ENCODE data around the gene POU2F1.

POU2F1 gene

DNA sequence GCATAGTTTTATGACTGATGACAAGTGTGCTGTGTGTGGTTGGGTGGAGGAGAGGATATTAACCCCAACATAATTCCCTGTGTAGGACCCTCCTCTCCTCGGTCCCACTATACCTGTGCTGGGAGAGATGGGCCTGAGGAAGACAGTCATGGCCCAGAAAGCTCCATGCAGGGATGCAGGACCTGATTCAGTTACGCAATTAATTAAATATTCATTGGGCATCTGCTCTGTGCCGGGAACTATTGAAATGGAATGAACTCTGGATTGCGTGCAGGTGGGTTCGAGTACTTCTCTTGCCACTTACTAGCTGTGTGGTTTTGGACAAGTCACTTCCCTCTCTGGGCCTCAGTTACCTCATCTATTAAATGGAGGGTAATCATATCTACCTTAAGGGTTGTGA is 223.1 kb downstream of the POU2F1 start:
- Histone ChIP-seq H3K4me1 (ENCODE audit: insufficient read depth, low read length) (peaks cover 12% of the 10 kb centered on the region; the same call in 1 of the 2 replicates), H3K36me3 (ENCODE audit: insufficient read depth, low read length) (no peaks in the 10 kb centered on the region), H3K9ac (ENCODE audit: low read depth, low read length) (no peak overlapping the region), H3K9me3 (ENCODE audit: control insufficient read depth, insufficient read depth, low read length) (no peaks in the 10 kb centered on the region)

DNA sequence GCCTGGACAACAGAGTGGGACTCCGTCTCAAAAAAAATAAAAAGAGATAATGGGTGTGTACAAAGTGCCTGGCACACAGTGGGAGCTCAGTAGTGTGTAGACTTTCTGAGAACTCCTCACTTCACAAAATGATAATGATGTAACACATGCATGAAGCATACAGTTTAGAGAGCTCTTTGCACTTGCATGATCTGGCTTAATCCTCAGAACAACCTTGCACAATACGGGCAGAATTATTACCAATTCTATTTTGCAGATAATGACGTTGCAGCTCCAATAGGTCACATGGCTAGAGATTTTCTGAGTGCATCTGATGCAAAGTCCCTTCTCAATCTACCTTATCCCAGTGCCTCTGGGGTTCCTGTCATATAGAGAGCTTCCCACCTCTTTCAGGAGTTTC is 226.3 kb downstream of the POU2F1 start:
- H3K9ac ChIP-seq (ENCODE audit: low read depth, low read length): no peak overlapping the region
- H3K4me1 ChIP-seq (ENCODE audit: insufficient read depth, low read length): 0 out of 2 replicates have a peak, but pooled peaks cover 10% of the 10 kb centered on the region
- H3K36me3 ChIP-seq (ENCODE audit: insufficient read depth, low read length): no peaks in the 10 kb centered on the region
- H3K9me3 ChIP-seq (ENCODE audit: control insufficient read depth, insufficient read depth, low read length): no peaks in the 10 kb centered on the region

GRCh38 chr1:167447521-167448136 is 226.9 kb downstream of the POU2F1 start:
- H3K36me3 ChIP-seq (ENCODE audit: insufficient read depth, low read length): no peaks in the 10 kb centered on the region
- no peak overlapping the region for H3K9ac ChIP-seq (ENCODE audit: low read depth, low read length)
- H3K9me3 ChIP-seq (ENCODE audit: control insufficient read depth, insufficient read depth, low read length): no peaks in the 10 kb centered on the region
- 0 out of 2 replicates have a peak, but pooled peaks cover 10% of the 10 kb centered on the region for H3K4me1 ChIP-seq (ENCODE audit: insufficient read depth, low read length)

DNA sequence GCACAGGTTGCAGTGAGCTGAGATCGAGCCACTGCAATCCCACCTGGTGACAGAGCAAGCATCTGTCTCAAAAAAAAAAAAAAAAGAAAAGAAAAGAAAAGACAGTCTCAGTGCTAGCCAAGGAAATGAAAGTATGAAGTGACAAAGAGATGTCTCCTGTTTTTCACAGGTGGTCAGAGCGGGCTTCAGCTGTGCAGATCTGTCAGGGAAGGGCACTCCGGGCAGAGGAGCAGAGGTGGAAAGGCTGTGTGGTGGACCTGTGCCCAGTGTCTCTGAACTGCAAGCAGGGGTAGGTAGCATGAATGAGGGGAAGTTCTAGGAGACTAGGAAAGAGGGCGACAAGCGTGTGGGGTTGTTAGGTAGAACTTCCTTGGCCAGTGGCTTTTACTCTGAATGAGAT is 230.2 kb downstream of the POU2F1 start:
- H3K9me3 ChIP-seq (ENCODE audit: control insufficient read depth, insufficient read depth, low read length): no peaks in the 10 kb centered on the region
- H3K9ac ChIP-seq (ENCODE audit: low read depth, low read length): no peak overlapping the region
- H3K4me1 ChIP-seq (ENCODE audit: insufficient read depth, low read length): 0 out of 2 replicates have a peak, but pooled peaks cover 10% of the 10 kb centered on the region
- no peaks in the 10 kb centered on the region for H3K36me3 ChIP-seq (ENCODE audit: insufficient read depth, low read length)

GRCh38 chr1:167452483-167452882 is 231.8 kb downstream of the POU2F1 start:
- H3K4me1 ChIP-seq (ENCODE audit: insufficient read depth, low read length): peaks cover 15% of the 10 kb centered on the region
- H3K9ac ChIP-seq (ENCODE audit: low read depth, low read length): no peak overlapping the region
- no peaks in the 10 kb centered on the region for H3K36me3 ChIP-seq (ENCODE audit: insufficient read depth, low read length)
- H3K9me3 ChIP-seq (ENCODE audit: control insufficient read depth, insufficient read depth, low read length): no peaks in the 10 kb centered on the region

DNA sequence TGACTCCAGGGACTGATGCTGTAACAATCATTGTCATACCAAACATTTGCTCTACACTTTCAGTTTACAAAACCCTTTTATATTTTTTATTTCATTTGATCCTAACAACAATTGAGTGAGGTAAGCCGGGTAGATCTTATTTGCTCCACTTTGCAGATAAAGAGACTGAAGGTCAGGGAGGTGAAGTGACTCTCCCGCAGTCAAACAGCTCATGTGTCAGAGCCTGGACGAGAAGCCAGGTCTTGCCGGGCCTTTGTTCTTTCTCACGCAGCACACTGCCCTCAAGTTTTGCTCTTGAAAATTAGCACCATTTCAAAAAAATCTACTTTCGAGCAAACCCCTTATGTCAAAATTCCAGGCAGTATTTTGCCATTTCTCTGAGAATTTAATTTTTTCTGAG is 232.4 kb downstream of the POU2F1 start:
- Histone ChIP-seq H3K4me1 (ENCODE audit: insufficient read depth, low read length) (peaks cover 16% of the 10 kb centered on the region), H3K9ac (ENCODE audit: low read depth, low read length) (no peak overlapping the region), H3K36me3 (ENCODE audit: insufficient read depth, low read length) (no peaks in the 10 kb centered on the region), H3K9me3 (ENCODE audit: control insufficient read depth, insufficient read depth, low read length) (no peaks in the 10 kb centered on the region)

DNA sequence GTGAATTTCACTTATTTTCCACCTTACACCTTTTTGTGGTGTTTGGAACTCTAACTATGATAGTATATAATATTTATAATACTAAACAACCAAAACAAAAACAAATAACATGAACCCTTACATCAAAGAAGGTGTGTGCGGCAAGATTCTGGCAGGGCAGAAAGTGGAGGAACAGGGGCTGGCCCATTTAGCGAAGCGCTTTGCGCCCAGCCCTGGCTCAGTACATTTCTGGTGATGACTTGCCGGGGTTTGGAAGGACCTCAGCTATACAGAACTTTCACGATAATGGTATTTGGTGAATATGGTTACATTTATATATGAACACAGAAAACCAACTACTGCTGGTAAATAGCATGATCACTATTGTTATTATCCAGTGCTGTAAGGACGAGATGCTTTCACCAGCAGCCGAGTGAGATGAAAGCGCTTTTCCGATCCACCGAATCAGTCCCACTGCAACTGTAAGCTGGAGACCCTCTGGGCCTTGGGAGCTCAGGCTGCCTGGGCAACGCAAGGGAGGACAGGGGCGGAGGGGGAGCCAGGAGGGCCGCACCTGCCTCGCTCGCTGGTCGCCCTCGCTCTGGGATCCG is 233.7 kb downstream of the POU2F1 start:
- H3K9me3 ChIP-seq (ENCODE audit: control insufficient read depth, insufficient read depth, low read length): no peaks in the 10 kb centered on the region
- H3K36me3 ChIP-seq (ENCODE audit: insufficient read depth, low read length): no peaks in the 10 kb centered on the region
- H3K9ac ChIP-seq (ENCODE audit: low read depth, low read length): peak overlapping the region; percentile 57

GRCh38 chr1:167454894-167455785 is 234.5 kb downstream of the POU2F1 start:
- no peaks in the 10 kb centered on the region for H3K9me3 ChIP-seq (ENCODE audit: control insufficient read depth, insufficient read depth, low read length)
- H3K9ac ChIP-seq (ENCODE audit: low read depth, low read length): peak overlapping the region; percentile 57
- peaks cover 14% of the 10 kb centered on the region for H3K4me1 ChIP-seq (ENCODE audit: insufficient read depth, low read length)

More for the DNA sequence above, 233.7 kb downstream of the POU2F1 start:
- peaks cover 14% of the 10 kb centered on the region for H3K4me1 ChIP-seq (ENCODE audit: insufficient read depth, low read length)

DNA sequence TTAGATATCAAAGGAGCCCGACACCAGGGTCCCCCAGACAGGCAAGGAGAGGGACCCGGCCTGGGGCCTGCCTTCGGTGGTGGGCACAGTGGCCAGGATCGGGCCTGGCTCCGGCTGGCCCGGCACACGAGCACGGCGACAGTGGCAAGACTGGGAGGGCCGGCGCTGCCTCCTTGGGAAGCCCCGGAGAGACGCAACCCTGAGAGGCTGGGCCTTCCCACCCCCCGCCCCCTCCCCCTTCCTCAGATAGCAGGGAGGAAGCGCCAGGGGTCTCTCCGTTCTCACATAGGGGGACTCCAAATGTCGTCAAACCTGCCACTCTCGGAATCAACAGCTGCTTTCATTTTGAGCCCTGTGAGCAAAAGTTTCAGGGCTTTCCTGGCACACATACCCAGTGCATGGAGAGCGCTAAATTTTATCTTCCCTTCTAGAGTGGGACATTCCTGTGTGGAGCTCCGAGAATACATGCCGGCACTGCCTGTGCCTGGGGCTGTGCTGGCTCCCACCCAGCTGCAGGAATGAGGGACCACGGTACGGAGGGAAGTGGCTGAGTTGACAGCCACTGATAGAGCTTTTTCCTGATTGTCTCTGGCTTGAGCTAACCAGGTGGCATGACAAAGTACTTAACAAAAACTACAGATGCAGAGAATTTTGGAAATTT is 235.2 kb downstream of the POU2F1 start:
- Histone ChIP-seq H3K9ac (ENCODE audit: low read depth, low read length) (peak overlapping the region; percentile 57; the same call in 1 of the 2 replicates), H3K4me1 (ENCODE audit: insufficient read depth, low read length) (peaks cover 14% of the 10 kb centered on the region), H3K9me3 (ENCODE audit: control insufficient read depth, insufficient read depth, low read length) (no peaks in the 10 kb centered on the region), H3K36me3 (ENCODE audit: insufficient read depth, low read length) (no peaks in the 10 kb centered on the region)

More at GRCh38 chr1:167454894-167455785, 234.5 kb downstream of the POU2F1 start:
- H3K36me3 ChIP-seq (ENCODE audit: insufficient read depth, low read length): no peaks in the 10 kb centered on the region

DNA sequence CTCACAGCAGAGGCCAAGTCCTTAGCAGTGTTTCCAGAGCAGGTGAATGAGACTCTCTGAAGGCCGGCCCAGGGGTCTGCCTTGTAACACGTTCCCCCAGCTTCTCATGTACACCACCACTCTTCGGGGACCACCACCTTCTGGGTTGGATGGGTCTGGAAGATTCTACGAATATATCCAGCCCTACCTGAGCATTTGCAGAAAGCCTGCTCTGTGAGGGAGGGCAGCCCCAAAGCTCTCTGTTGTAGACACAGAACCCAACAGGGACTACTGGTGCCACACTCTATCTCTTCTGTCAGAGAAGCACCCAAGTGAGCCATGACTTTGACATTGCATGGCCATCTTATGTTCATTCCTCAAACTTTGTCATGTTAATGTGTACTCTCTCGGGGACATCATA is 235.8 kb downstream of the POU2F1 start:
- no peaks in the 10 kb centered on the region for H3K36me3 ChIP-seq (ENCODE audit: insufficient read depth, low read length)
- no peaks in the 10 kb centered on the region for H3K9me3 ChIP-seq (ENCODE audit: control insufficient read depth, insufficient read depth, low read length)
- H3K9ac ChIP-seq (ENCODE audit: low read depth, low read length): peak overlapping the region; percentile 57; the same call in 1 of the 2 replicates
- peaks cover 14% of the 10 kb centered on the region for H3K4me1 ChIP-seq (ENCODE audit: insufficient read depth, low read length)

DNA sequence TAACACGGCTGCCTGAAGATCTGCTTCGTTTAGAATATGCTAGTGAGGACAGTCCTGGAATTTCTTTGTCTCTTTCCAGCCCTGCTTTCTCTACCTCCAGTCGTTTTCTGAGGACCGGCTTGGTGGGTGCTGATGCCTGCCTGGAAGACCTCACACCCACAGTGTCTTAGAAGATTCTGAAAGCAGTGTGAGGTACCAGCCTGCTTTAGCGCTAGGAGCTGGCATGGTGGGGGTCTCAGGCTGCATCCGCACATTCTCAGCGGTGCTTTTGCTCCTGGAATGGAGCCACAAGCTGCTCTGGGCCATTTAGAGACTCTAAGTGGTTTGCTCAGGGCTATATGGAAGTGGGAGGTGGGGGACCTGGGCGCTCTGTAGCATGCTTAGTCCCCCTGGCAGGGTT is 236.2 kb downstream of the POU2F1 start:
- Histone ChIP-seq H3K9ac (ENCODE audit: low read depth, low read length) (no peak overlapping the region), H3K36me3 (ENCODE audit: insufficient read depth, low read length) (no peaks in the 10 kb centered on the region), H3K9me3 (ENCODE audit: control insufficient read depth, insufficient read depth, low read length) (no peaks in the 10 kb centered on the region), H3K4me1 (ENCODE audit: insufficient read depth, low read length) (peaks cover 14% of the 10 kb centered on the region)

GRCh38 chr1:167457936-167458584 is 237.4 kb downstream of the POU2F1 start:
- H3K9ac ChIP-seq (ENCODE audit: low read depth, low read length): no peak overlapping the region
- H3K9me3 ChIP-seq (ENCODE audit: control insufficient read depth, insufficient read depth, low read length): no peaks in the 10 kb centered on the region
- H3K36me3 ChIP-seq (ENCODE audit: insufficient read depth, low read length): no peaks in the 10 kb centered on the region
- H3K4me1 ChIP-seq (ENCODE audit: insufficient read depth, low read length): peaks cover 14% of the 10 kb centered on the region

DNA sequence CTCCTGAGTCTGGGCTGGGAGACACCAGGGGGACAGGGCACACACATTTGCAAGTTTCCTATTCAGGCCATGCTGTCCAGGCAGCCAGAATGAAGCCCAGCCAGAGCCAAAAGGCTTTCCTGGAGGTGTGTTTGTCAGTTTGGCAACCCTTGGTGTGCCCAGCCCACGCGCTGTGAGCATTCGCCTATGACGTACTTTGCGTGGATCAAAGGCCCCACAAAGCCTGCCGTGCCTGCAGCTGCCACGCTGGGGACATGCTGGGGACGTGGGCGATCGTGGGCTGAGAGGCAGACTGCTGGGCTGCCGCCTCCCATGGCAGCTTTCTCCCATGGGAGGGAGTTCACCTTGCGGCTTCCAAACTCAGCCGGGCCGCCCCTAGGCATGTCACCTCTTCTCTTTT is 240.2 kb downstream of the POU2F1 start:
- H3K36me3 ChIP-seq (ENCODE audit: insufficient read depth, low read length): no peaks in the 10 kb centered on the region
- H3K9me3 ChIP-seq (ENCODE audit: control insufficient read depth, insufficient read depth, low read length): no peaks in the 10 kb centered on the region
- H3K9ac ChIP-seq (ENCODE audit: low read depth, low read length): no peak overlapping the region
- H3K4me1 ChIP-seq (ENCODE audit: insufficient read depth, low read length): peaks cover 26% of the 10 kb centered on the region

GRCh38 chr1:167462341-167462740 is 241.7 kb downstream of the POU2F1 start:
- H3K9ac ChIP-seq (ENCODE audit: low read depth, low read length): no peak overlapping the region
- no peaks in the 10 kb centered on the region for H3K36me3 ChIP-seq (ENCODE audit: insufficient read depth, low read length)
- no peaks in the 10 kb centered on the region for H3K9me3 ChIP-seq (ENCODE audit: control insufficient read depth, insufficient read depth, low read length)
- peaks cover 23% of the 10 kb centered on the region for H3K4me1 ChIP-seq (ENCODE audit: insufficient read depth, low read length)
